Hematopoietic multipotent progenitor cell treated with erythropoietin and hydrocortisone succinate and interleukin-3 and kit ligand, for 8 days (in vitro differentiated cells): Measurements from ENCODE around the gene NNT.
"Not testable (repeated sequence)": the region's sequence is repeated elsewhere in the genome, so short reads cannot be mapped to it uniquely, and the experiment has no call there.

ENCODE experiments used
- DNase-seq: peaks from one replicate; pipeline ENCODE4 v3.0.0-alpha.2; 2015

Gene NNT

DNA sequence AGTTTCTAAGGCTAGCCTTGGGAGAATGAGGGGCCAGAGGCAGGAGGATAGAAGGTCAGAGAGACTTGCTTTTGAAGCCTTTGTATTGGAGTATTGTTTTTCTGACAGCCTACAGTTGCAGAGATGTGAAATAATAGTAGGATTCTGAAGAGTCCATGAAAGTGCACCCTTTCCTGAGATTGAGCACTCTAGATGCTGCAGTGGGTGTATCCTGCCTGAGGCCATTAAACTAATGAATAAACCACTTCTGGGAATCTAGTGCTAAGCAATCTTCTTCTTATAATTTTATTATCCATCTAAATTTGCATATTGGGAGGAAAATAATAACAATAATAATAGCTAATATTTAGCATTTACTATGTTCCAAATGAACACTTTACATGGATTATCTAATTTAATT, 19.3 kb upstream of the NNT start:
- DNase-seq = no peak

DNA sequence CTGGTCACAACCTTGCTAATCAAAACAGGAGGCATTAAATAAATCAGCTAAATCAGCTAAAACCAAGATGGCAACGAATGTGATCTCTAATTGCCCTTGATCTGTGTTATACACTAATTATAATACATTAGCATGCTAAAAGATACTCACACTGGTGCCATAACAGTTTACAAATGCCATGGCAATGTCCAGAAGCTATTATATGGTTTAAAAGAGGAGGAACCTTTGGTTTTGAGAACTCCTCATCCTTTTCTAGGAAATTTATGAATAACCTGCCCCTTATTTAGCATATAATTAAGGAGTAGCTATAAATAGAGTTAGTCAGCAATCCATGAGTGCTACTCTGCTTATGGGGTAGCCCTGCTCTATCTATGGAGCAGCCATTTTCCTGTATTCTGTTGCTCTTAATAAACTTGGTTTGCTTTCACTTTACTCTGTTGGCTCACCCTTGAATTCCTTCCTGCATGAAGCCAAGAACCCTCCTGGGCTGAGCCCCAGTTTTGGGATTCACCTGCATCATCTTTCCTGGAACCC, 18.7 kb upstream of the NNT start:
- DNase-seq = no peak

DNA sequence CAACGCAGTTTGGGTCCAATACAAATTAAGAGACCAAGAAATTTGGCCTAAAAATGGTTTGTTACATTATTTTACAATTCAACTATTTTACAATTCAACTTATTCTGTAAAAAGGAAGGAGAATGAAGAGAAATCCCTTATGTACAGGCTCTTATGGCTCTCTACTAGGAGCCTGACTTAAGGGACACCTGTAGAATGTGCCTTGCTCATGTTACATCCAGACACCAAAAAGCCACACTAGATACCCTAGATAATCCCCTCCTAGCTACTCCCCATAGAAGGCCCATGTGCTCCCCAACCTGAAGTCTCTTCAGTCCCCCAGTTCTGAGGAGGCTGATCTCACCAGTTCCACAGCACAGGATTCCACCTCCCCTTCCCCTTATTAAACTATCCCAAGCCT, 14.1 kb upstream of the NNT start:
- no peak for DNase-seq

DNA sequence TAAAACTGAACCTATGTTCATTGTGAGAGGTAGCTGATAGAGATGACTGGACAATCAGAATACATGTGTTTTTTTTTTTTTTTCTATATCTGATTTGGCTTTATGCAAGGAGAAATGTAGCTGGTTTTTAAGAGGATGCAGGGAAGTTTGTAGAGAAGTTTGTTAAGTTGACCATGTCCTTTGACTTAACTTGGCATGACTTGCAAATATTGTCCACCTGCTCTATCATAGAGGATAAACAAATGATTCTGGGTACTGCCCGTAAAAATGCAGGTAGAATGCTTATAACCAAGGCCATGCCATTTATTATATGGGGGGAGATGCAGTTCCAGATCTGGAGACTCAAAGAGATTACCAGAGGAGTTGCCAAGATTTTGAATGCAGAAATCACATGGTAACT, 13.7 kb upstream of the NNT start:
- no peak for DNase-seq

DNA sequence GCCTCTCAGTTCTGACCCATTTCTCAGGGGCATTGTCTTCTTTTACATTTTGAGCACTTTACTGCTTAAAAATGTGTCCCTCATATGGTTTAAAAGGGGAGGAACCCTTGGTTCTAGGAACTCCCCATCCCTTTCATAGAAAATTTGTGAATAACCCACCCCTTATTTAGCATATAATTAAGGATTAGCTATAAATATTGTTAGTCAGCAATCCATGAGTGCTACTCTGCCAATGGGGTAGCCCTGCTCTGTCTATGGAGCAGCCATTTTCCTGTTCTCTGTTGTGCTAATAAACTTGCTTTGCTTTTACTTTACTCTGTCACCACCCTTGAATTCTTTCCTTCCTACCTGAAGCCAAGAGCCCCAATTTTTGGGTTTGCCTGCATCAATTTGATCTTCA, 12.3 kb upstream of the NNT start:
- no peak for DNase-seq

DNA sequence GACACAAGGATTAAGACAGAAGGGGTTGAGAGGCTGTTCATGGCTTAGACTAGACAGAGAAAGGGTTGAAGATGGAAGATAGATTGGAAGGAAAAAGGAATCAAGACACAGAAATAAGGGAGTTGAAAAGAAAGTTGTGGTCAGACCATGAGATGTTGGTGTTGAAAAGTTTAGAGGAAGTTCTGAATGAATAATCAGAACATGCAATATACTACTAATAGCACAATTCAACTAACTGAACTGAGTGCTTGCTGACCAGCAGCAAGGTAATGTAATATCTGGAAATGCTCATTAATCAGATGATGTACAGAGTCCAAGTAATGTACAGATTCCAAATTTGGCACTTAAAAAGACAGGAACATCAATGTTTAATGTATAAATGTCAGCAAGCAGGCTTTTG, 10.6 kb upstream of the NNT start:
- DNase-seq = no peak

DNA sequence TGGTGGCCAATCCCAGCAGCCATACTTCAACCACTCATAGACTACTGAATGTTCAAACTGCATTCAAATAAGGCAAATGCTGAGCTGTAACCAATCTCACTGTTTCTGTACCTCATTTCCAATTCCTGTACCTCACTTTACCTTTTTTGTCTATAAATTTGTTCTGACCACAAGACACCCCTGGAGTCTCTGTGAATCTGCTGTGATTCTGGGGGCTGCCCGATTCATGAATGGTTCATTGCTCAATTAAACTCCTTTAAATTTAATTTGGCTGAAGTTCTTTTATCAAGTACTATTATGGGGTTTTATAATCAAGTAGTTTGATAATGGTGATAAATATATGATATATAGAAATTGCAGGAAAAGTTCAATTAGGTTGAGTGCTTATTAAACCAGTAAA, 4.1 kb upstream of the NNT start:
- not testable (repeated sequence) for DNase-seq

DNA sequence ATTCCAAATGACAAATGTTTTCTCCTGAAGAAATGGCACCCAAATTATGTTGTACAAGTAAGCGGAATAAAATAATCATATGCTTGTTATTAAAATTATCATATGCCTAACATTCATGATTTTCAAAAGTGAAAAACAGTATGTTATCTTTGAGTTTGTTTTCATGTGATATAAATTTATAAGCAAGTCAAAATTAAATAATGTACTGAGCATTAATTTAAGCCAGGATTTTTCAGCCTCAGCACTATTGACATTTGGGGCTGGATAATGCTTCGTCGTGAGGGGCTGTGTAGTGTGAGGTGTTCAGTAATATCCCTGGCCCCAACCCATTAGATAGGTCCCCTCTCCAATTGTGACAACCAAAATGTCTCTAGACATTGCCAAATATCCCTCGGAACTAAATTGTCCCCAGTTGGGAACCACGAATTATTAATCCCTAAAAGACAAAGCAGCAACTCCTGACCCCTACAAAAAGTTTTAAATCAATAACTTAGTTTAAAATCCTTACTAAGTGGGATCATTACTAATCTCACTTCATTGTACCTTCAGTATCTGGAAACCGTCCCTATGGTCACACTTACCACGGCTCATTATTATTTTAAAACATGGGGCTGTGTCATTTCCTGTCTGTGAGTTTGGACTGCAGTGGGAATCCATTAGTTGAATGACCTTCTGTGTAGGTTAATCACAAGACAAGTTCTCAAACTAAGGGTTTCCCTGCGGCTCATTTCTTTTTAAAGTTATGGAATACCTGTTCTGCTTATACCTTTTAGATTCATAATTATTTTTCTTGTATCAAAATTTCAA, 1.3 kb upstream of the NNT start:
- peak; percentile 62 for DNase-seq

DNA sequence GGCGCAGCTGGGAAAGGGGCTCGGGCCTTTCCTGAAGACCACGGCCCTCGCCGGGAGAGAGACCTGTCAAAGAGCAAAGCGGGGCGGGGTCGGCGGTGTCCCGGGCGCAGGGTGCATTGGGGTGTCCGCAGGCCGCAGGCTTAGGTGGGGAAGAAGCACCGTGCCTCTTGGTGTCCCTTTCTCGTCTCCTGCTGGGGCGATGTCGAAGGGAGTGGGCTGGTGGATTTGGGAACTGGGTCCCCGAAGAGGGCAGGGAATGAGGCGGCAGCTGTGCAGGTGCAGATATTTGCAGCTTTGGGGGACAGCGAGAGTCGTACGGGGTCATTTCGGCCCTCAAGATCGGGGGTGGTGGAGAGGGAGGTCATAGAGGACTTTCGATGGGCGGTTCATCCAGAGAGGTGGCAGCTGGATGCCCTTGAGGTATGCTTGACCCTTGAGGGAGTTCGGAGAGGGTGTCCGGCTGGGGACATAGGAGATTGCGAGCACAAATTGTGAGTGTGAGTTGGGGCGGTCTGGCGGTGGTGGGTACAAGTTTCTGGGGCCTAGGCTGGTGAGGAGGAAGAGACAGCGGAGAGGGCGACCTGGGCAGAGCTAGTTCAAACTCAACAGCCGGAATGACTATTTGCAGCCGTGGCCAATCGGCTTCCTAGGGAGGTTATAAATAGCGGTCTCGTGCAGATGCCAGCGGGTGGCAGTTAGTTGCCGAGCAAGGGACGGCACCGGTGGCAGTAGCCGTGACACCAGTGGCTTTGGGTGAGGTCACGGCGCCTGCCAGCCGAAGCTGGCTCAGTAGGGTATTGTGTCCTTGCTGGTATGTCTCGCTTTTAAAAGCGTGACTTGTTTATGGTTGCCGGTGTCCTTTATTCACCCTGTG, 601 bp downstream of the NNT start:
- peak; percentile 93 for DNase-seq

DNA sequence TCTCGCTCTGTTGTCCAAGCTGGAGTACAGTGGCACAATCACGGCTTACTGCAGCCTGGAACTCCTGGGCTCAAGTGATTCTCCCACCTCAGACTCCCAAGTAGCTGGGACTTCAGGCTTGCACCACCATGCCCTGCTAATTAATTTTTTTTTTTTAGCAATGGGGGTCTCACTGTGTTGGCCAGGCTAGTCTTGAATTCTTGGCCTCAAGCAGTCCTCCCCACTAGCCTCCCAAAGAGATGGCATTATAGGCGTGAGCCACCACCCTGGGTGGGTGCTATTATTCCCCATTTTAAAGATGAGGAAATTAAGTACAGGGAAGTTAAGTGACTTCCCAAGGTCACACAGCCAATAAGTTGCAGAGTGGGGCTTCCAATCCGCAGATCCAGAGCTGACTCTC, 1.7 kb downstream of the NNT start:
- DNase-seq = no peak

DNA sequence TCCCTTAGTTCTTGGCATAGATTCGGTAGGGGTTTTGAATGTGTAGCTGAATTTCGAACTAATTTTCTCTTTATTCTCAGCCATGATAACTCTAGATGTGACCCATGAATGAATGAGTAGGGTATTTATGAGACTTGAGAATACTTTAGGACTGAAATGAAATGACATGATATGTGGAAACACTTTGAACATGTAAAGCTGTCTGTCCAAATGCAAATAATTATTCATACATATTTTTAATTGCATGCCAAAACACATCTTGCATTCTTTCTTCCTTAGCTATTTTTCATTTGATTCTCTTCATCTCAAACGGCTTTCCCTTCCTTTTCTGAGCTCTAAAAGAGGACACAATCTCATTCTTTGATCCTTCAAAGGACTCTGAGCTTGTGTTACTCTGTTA, 3.4 kb downstream of the NNT start:
- no peak for DNase-seq

DNA sequence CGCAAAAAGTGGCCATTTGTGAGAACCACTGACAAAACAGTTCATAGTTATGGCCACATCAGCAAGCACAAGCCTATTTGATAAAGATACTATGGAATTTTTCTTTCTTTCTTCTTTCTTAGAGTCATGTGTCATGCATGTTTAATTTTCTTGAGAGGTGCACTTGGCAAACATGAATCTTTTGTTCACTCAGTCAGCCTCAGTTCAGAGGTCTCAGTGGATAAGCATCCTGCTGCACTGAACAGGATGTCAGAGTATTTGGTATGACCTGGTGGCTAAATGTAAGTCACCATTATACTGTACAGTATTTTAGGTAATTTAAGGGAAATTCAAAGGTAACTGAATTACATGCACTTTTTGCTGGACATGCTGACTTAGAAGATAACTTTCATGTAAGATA, 5.4 kb downstream of the NNT start:
- no peak for DNase-seq

DNA sequence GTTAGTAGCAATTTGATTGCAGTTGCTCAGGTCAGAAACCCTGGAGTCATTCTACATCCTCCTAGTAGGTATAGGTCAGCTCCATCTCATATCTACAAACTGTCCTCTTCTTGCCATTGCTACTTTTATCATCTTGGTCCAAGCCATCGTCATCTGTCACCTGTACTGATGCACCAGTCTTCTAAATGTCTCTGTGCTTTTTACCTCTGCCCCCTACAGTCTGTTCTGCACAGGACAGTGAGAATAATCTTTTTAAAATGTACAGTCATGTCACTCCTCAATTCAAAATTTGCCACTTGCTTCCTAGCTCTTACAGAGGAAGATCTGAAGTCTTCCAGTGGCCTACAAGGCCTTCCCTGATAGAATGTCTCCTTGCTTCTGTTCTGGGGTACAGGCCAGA, 6.8 kb downstream of the NNT start:
- DNase-seq = peak; percentile 53

DNA sequence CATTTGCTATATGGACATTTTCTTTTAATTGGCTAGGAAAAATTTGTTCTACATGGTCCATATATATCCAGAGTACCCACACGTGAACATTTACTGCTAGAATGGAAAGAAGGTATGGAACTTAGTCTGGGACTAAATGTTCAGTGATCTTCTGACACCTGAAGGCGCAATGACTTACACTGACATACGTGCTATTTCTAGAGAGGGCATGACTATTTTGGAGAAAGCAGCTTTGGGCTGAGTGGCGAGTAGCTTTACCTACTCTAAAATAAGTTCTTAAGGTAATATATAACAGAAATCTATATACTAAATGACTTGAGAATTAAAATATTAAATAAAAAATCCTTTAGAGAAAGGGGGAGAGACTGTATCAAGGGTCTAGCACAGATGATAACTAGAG, 10.4 kb downstream of the NNT start:
- no peak for DNase-seq

DNA sequence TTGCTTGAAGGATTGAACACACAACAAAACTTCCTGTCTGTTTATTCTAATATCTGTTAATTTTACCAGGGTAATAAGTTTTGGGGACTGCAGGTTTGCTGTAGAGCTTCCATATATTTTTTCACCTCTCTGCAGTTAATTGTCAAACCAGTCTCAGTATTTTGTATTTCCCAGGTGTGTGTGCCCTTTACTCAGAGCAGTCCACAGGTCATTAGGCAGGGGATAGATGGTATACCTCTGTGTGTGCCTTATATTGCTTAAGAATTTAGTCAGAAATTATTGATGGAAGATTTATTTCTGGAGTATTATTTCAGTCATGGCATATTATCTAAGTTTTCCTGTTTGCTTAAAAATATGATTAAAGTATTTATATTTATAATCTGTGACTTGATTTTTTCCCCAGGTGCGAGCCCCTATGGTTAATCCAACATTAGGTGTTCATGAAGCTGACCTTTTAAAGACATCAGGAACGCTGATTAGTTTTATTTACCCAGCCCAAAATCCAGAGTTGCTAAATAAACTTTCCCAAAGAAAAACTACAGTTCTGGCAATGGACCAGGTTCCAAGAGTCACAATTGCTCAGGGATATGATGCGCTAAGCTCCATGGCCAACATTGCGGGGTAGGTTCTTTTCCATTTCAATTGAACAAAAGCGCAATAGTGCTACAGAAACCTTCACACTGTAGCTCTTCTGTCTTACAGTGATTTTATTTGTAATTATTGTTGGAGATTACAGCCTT, 12.6 kb downstream of the NNT start:
- DNase-seq = no peak

DNA sequence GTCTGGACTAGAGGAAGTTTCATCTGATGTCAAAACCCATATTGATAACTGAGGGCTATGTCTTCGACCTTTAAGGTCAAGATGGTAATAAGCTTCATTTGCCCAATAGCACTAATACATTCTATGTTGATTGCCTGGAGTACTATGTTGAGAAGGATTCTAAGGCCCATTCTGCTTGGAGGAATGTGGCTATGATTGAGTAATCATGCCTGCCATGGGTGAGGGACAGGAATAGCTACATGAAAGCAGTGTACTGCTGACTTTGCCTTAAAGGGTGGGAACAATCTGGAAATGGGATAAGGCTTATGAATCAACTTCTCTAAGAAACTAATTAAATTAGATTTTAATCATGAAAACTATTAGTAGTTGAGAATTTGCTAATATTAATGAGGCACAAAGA, 13.6 kb downstream of the NNT start:
- DNase-seq = no peak

DNA sequence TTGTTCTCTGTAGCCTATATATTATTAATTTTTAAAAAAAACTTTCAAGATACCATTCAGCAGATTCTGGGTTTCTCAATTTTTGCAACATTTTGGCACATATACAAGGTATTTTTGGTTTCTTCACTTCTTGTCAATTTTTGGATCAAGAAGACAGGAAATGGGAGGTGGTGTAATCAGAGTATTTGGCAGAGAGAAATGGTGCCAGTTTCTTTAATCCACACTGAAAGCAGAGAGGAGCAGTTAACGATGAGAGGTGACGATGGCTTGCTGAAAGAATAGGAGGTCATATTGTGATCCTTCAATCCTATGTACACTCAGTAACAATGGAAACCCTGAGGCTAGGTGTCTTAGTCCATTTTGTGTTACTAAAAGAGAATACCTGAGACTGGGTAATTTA, 16.4 kb downstream of the NNT start:
- no peak for DNase-seq

DNA sequence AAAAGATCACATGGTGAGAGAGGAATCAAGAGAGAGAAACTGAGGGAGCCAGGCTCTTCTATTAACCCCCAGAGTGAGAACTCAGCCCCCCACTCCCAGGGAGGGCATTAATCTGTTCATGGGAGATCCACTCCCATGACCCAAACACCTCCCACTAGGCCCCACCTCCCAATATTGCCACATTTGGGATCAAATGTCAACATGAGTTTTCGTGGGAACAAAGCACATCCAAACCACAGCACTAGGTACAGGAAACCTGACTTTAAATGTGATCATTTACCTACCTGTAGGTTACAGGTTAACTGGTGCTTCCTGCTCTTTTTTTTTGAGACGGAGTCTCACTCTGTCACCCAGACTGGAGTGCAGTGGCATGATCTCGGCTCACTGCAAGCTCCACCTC, 16.9 kb downstream of the NNT start:
- DNase-seq = no peak

DNA sequence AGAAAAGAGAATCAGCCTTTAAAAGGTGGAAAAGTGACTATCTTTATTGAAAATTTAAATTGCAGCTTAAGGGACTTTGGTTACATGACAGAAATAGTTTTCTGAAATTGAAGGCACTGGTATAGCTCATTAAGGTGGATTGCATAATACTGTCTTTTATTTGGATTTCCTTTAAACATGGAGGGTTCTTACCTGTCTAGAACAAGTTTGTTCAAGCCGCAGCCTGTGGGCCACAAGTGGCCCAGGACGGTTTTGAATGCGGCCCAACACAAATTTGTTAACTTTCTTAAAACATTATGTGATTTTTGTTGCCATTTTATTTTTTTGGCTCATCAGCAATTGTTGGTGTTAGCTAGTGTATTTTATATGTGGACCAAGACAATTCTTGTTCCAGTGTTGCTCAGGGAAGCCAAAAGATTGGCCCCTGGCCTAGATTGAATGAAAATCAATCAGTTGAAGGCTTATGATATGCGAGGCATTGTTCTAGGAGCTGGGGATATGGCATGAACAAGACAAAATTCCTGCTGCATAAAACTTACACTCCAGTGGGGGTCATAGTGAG, 18.0 kb downstream of the NNT start:
- DNase-seq = no peak

DNA sequence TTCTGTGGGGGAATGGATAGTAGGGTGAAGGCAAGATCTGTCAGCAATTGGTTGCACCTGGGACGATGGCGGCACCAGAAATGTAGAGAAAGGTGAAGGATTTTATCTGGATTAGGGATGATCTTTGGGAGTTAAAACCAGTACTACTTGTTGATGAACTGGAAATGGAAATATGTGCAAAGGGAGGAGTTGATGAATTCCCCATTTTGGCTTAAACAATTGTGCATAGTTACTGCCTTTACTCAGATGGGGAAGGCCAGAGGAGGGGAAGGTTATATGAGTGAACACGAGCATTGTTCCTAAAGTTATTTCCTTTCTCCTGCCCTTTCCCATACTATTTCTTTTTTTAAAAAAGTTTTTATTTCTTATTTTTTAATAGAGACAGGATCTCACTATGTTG, 19.1 kb downstream of the NNT start:
- DNase-seq = no peak

DNA sequence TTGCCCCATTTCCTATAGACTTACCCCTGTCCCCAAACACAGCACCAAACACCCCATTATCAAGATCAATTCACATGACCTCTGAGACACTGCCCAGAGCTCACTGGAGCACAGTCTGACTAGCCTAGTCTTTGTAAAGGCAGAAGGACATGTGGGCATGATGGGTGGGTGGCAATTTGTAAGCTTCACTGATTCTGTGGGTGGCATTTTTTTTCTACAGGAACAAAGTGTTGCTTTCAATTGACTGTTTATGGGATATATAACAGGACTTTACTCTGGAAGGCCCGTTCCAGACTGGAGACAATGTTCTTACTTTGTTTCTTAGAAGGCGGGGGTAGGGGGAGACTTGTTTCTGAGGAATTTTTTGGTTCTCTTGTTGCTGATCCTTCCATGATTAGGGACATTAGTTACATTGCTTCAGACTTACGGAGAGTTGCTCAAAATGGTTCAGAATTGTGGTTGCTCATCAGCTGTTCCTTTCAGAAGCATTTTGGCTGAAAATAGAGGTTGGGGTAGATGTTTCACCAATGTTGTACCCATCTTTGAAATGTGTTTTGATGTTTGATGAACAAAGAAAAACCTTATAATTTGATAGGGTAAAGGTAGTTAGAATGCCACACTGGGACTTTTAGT, 20.2 kb downstream of the NNT start:
- DNase-seq = no peak

DNA sequence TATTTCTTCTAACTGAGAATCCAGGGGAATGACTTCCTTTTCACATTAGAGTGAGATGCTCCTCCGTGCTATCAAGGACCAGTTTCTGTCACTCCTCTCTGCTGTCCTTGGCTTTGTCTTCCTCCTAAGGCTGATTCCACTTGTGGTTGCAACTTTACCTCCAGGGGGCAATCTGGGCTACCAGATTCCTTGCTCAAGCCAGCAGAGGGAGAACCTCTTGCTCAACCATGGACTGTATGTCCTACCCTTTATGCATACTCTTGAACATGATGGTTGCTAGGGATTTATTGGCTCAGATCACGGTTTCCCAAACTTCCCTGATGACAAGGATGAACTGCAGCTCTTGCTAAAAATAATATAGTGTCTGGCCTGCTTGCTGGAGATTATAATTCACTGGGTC, 24.0 kb downstream of the NNT start:
- peak; percentile 73 for DNase-seq
